ENCODE measurements around the gene NTSR2. TPM values are rescaled to one million over a fixed set of nuclear protein-coding genes. Genes with fewer than 3 reads are reported as not detected.

The NTSR2 gene
- total and polyA plus RNA-seq, 2 donors from 2014 or later, result not detected

DNA sequence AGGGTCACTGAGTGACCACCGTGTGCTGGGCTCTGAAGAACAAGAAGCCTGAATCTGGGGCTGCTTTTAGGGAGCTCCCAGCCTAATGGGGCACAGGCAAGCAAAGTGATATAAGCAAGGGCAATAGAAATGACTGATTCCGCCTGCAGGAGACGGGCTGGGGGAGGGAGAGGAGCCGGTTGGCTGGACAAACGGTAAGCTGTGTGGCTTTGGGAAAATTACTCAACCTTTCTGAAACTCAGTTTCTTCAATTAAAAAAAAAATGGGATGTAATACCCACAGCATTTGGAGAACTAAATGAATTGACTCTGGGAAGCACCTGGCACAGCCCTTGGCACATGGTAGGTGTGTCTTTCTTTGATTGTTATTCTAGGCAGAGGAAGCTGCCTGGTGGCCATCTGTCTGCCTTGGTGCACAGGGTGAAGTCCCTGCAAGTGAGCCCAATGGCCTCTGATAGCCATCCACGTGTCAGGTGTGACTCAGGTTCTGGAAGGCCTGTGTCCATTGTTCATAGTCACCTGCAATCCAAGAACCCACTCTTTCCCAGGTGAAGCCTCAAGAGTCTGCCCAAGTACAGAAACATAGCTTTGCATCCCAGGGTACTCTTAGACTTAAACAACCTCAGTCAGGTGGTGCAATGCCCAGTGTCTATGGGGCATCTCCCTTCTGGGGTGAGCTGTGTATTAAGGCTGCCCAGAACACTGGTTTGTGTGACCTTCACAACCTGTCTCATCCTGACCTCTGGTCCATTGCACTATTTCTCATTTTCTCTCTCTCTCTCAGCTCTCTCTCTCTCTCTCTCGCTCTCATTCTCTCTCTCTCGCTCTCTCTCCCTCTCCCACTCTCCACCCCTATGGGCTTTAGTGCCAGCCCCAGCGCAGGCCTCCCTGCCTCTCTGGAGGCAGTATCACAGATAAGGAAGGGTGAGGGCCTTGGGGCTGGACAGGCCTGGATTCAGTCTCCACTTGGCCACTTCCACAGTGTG is 30.0 kb upstream of the NTSR2 start:
- intact Hi-C loops (cut with DNase I), result loop anchor here (10.0 kb wide), 1 partner anchor 75 kb away; no protein-coding TSS in a partner anchor

DNA sequence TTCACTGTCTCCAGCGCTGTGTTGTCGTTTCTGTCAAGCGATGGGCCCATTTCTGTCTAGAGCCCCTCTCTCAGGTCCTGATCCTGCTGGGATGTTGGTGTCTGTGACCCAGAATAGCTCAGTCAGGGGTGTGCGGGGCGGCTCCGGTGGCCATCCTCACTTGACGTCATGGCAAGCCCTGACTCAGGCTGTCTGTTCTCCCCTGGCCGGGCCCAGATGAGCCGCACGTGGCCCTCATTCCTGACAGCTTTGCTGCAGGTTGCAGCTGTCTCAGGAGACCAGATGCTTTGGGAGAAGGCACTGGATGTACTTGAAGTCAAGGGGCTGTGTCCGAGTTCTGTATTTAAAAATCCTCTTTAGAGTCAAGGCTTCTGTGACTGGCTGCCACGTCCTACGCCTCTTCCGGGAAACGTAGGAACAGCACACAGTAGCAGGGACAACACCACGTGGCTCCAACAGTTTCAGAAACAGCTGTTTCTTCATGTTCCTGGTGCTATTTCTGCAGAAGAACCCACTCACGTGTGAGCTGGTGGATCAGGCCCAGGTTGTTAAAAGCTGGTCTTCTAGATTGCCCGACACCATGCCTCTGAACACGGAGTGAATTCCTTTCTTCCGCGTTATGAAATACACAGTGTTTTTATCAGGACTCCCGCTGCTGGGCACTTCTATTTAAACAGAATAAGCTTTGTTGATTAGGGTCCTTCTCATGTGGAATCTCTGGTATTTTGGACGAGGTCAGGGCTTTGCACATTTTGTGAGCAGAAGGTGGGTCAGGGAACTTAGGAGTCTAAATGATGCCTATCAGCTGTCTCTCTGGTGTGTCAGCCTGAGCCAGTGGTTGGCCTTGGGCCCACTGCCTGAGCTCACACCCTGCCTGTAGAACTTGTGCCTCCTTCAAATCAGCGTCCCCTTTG is 28.3 kb upstream of the NTSR2 start:
- Histone ChIP-seq H3K36me3 (ENCODE audit: control insufficient read depth in 2 of 3, insufficient read depth in 3 of 3, low read length in 3 of 3) (no peaks in the 10 kb centered on the region), H3K4me3 (ENCODE audit: low read length in 3 of 3) (no peak overlapping the region), H3K27ac (ENCODE audit: low read depth in 2 of 2, low read length in 2 of 2) (peak overlapping the region; percentile 18 to 35), H3K4me1 (ENCODE audit: control insufficient read depth in 2 of 3, insufficient read depth in 2 of 3, low read depth in 1 of 3, low read length in 3 of 3) (peaks cover 0 to 13% (median 10%) of the 10 kb centered on the region in 3 donors), H3K9me3 (ENCODE audit: control insufficient read depth in 2 of 3, insufficient read depth in 1 of 3, low read length in 3 of 3) (no peaks in the 10 kb centered on the region), H3K9ac (ENCODE audit: low read length in 3 of 3) (no peak overlapping the region), H3K27me3 (ENCODE audit: control insufficient read depth, insufficient read depth, low read length) (no peaks in the 10 kb centered on the region)
- TF ChIP-seq, protein P1, sequence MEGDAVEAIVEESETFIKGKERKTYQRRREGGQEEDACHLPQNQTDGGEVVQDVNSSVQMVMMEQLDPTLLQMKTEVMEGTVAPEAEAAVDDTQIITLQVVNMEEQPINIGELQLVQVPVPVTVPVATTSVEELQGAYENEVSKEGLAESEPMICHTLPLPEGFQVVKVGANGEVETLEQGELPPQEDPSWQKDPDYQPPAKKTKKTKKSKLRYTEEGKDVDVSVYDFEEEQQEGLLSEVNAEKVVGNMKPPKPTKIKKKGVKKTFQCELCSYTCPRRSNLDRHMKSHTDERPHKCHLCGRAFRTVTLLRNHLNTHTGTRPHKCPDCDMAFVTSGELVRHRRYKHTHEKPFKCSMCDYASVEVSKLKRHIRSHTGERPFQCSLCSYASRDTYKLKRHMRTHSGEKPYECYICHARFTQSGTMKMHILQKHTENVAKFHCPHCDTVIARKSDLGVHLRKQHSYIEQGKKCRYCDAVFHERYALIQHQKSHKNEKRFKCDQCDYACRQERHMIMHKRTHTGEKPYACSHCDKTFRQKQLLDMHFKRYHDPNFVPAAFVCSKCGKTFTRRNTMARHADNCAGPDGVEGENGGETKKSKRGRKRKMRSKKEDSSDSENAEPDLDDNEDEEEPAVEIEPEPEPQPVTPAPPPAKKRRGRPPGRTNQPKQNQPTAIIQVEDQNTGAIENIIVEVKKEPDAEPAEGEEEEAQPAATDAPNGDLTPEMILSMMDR (IDR thresholded peaks at IDR 0.05; ENCODE audit: borderline replicate concordance, extremely low read depth, insufficient read depth), result no peak
- DNase-seq, result peak in 2 of 5 donors; percentile 71 to 73
- FAIRE-seq, result no peak
- intact Hi-C loops (cut with DNase I), result loop anchor here (10.0 kb wide), 1 partner anchor 77 kb away; no protein-coding TSS in a partner anchor

More for the DNA sequence above, 30.0 kb upstream of the NTSR2 start:
- Histone ChIP-seq H3K9ac (ENCODE audit: low read length in 3 of 3) (no peak overlapping the region), H3K27me3 (ENCODE audit: control insufficient read depth, insufficient read depth, low read length) (no peaks in the 10 kb centered on the region), H3K4me1 (ENCODE audit: control insufficient read depth in 2 of 3, insufficient read depth in 2 of 3, low read depth in 1 of 3, low read length in 3 of 3) (peaks cover 0 to 11% (median 10%) of the 10 kb centered on the region in 3 donors), H3K9me3 (ENCODE audit: control insufficient read depth in 2 of 3, insufficient read depth in 1 of 3, low read length in 3 of 3) (no peaks in the 10 kb centered on the region), H3K4me3 (ENCODE audit: low read length in 3 of 3) (no peak overlapping the region), H3K27ac (ENCODE audit: low read depth in 2 of 2, low read length in 2 of 2) (no peak overlapping the region), H3K36me3 (ENCODE audit: control insufficient read depth in 2 of 3, insufficient read depth in 3 of 3, low read length in 3 of 3) (no peaks in the 10 kb centered on the region)
- TF ChIP-seq, protein P1 (IDR thresholded peaks at IDR 0.05; ENCODE audit: borderline replicate concordance, extremely low read depth, insufficient read depth), result no peak
- DNase-seq (no peak), FAIRE-seq (no peak)

DNA sequence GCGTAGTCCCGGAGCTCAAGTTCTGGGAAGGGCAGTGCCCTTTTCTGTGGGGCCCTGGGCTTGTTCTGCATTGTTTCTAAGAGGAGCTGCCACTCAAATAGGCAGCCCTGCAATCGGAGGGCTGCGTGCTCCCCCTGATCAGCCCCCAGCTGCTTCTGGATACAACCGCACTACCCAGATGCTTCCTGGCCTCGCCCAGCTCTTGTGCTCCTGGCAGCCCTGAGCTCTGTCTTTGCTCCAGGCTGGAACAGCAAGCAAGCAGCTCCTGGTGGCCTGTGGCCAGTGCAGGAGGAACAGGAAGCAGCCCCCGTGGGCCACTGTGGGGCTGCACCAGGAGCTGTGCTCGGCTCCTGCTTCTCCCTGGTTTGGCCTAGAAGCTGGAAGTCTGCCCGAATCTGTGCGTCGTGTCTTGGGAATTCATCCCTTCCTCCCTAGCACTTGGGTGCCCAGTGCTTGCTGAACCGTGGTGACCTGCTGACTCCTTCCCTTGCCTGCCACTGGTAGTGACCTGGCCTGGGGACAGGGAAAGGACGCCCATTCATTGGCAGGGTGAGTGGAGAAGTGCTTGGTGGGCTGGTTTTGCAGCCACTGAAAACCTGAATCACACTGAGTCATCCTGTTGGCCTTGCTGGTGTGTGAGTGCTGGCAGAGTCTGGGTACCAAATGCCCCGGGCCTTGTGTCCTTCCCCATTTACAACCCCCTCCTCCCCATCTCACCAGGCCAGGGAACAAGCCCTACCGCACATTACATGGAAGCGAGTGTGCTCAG is 27.3 kb upstream of the NTSR2 start:
- TF ChIP-seq, protein P1 (IDR thresholded peaks at IDR 0.05; ENCODE audit: borderline replicate concordance, extremely low read depth, insufficient read depth), result no peak
- FAIRE-seq, result no peak
- Histone ChIP-seq H3K36me3 (ENCODE audit: control insufficient read depth in 2 of 3, insufficient read depth in 3 of 3, low read length in 3 of 3) (no peaks in the 10 kb centered on the region), H3K9me3 (ENCODE audit: control insufficient read depth in 2 of 3, insufficient read depth in 1 of 3, low read length in 3 of 3) (no peaks in the 10 kb centered on the region), H3K9ac (ENCODE audit: low read length in 3 of 3) (no peak overlapping the region), H3K4me3 (ENCODE audit: low read length in 3 of 3) (no peak overlapping the region), H3K4me1 (ENCODE audit: control insufficient read depth in 2 of 3, insufficient read depth in 2 of 3, low read depth in 1 of 3, low read length in 3 of 3) (peaks cover 0 to 14% (median 10%) of the 10 kb centered on the region in 3 donors), H3K27me3 (ENCODE audit: control insufficient read depth, insufficient read depth, low read length) (no peaks in the 10 kb centered on the region), H3K27ac (ENCODE audit: low read depth in 2 of 2, low read length in 2 of 2) (peak overlapping the region in 1 of 2 donors; percentile 35)
- intact Hi-C loops (cut with DNase I), result loop anchor here (10.0 kb wide), 1 partner anchor 78 kb away; no protein-coding TSS in a partner anchor
- DNase-seq, result peak in 1 of 5 donors; percentile 92

Data from kidney (tissue), 14 donors.